Ovary (tissue), 9 donors: ENCODE results near the gene TP53TG5. TPM values are rescaled to one million over a fixed set of nuclear protein-coding genes. Genes with fewer than 3 reads are reported as not detected.

Experiments used
- DNase-seq, 5 donors: peaks; one replicate each; pipeline ENCODE4 v3.0.0-alpha.2; 2019 to 2020
- H3K27ac ChIP-seq, 2 donors: fragments of 200-600 bp; one replicate each; pipeline versions ENCODE4 v1.5.1 to v1.8.0; 2019 to 2022
- H3K27me3 ChIP-seq: fragments of 200-600 bp; one replicate; pipeline ENCODE4 v1.8.0; 2022
- H3K36me3 ChIP-seq: fragments of 200-600 bp; sonication (generic); one replicate; pipeline ENCODE4 v1.5.1; 2019
- H3K4me1 ChIP-seq: one replicate; pipeline ENCODE4 v1.8.1; 2013; ENCODE audit warnings: mild to moderate bottlenecking, moderate library complexity; ENCODE audit not compliant: insufficient read depth
- H3K4me3 ChIP-seq: fragments of 200-600 bp; sonication (generic); one replicate; pipeline ENCODE4 v1.5.1; 2017
- H3K9me3 ChIP-seq, 2 donors: fragments of 200-600 bp in 1 of 2; sonication (generic) in 1 of 2; one replicate each; pipeline versions ENCODE4 v1.5.1 to v1.8.1; 2013 to 2019; ENCODE audit warnings: mild to moderate bottlenecking in 1 of 2, moderate library complexity in 1 of 2
- EP300 ChIP-seq: sonication (generic); formaldehyde crosslinking; IDR thresholded peaks from one replicate; pipeline ENCODE4 v1.6.1; 2017; ENCODE audit warnings: antibody characterized with exemption
- POLR2A ChIP-seq: fragments of 450-650 bp; IDR thresholded peaks from one replicate; pipeline ENCODE4 v1.6.1; 2017; ENCODE audit warnings: antibody characterized with exemption, mild to moderate bottlenecking, moderate library complexity
- WGBS, 3 donors: extraction: QIAGEN DNeasy Blood & Tissue Kit in 1 of 3; methylation state at CpG; one replicate each; pipeline versions ENCODE4 v1.1.5 to v1.1.7; 2013 to 2017; 5-methylcytosine and 5-hydroxymethylcytosine counted together
- intact Hi-C, 4 donors: fragments of 100-400 bp; cut with DNase I; formaldehyde crosslinking; loops; one replicate each; pipeline versions ENCODE4 v1.11.0 to v1.15.1; 2022 to 2023
- polyA plus RNA-seq, 2 donors: library from polyadenylated mRNA; stranded (reverse); fragments of 200-250 nt in 1 of 2; fragments of 350-450 nt in 1 of 2; fragmentation: Illumina TruSeq in 1 of 2; extraction: RNeasy Lipid Tissue Mini Kit (QIAGEN cat#74804) in 1 of 2; gene quantifications; one replicate each; pipeline ENCODE4 v1.2.3, GENCODE V29; 2013 to 2014
- total RNA-seq, 7 donors: library from RNA; depleted of rRNA in 2 of 7; stranded (reverse); fragments of >200 nt in 2 of 7; fragmentation: NEBNext Ultra II Directional in 3 of 7; extraction: Animal tissue kit (Norgen Biotek cat#: 25700) in 3 of 7; gene quantifications; one replicate each; pipeline versions ENCODE4 v1.1.0 to v1.2.4, GENCODE V29; 2016 to 2023
- TF ChIP-seq, protein P1 (sequence below), 3 donors: fragments of 450-650 bp in 2 of 3; fragments of 200-600 bp in 1 of 3; IDR thresholded peaks; one replicate each; pipeline versions ENCODE4 v1.5.1 to v1.8.0; 2016 to 2022; ENCODE audit warnings: antibody characterized with exemption in 3 of 3, mild to moderate bottlenecking in 1 of 3
- donor health status: DM: no; HTN: no; CAD: no; lungs with moderate emphysema.
- donor health status: DM: no; HTN: no; CAD: no.
- donor health status: Bipolar disorder and iron deficiency.
- donor health status: DM: yes; HTN: yes; CAD: no.
- donor health status: DM: no; HTN: no; CAD: no.
- donor health status: DM: yes; HTN: yes; CAD: no.

Gene TP53TG5
- total and polyA plus RNA-seq, 9 donors = 0.02 to 0.89 (median 0.42) TPM; not detected in 6

DNA sequence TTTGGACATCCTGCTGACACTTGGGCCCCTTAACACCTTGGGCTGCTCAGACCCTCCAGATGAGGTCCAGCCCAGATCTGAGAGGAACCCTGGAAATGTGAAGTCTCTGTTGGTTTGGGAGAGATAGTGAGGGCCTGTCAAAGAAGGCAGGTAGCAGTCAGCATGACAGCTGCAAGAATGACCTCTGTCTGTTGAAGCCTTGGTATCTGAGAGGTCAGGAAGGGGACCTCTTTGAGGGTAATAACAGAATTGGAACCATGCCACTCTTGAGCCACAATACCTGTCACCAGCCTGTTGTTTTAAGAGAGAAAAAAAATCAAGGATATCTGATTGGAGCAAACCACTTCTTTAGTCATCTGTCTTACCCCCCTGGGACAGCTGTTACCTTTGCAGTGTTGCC lies 11.0 kb downstream of the TP53TG5 start:
- TF ChIP-seq EP300 = no peak
- no peak for TF ChIP-seq POLR2A
- TF ChIP-seq, protein P1, sequence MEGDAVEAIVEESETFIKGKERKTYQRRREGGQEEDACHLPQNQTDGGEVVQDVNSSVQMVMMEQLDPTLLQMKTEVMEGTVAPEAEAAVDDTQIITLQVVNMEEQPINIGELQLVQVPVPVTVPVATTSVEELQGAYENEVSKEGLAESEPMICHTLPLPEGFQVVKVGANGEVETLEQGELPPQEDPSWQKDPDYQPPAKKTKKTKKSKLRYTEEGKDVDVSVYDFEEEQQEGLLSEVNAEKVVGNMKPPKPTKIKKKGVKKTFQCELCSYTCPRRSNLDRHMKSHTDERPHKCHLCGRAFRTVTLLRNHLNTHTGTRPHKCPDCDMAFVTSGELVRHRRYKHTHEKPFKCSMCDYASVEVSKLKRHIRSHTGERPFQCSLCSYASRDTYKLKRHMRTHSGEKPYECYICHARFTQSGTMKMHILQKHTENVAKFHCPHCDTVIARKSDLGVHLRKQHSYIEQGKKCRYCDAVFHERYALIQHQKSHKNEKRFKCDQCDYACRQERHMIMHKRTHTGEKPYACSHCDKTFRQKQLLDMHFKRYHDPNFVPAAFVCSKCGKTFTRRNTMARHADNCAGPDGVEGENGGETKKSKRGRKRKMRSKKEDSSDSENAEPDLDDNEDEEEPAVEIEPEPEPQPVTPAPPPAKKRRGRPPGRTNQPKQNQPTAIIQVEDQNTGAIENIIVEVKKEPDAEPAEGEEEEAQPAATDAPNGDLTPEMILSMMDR (IDR thresholded peaks at IDR 0.05) = no peak
- no peak overlapping the region for H3K4me3 ChIP-seq
- H3K27me3 ChIP-seq = no peaks in the 10 kb centered on the region
- no peak for DNase-seq
- H3K4me1 ChIP-seq = peaks cover 3% of the 10 kb centered on the region
- intact Hi-C loops = no loop called here
- H3K27ac ChIP-seq = no peak overlapping the region
- no peaks in the 10 kb centered on the region for H3K9me3 ChIP-seq
- H3K36me3 ChIP-seq = no peaks in the 10 kb centered on the region

- H3K36me3 ChIP-seq = no peaks in the 10 kb centered on the region
- TF ChIP-seq EP300 = no peak
- TF ChIP-seq, protein P1 (IDR thresholded peaks at IDR 0.05) = no peak
- no peak for TF ChIP-seq POLR2A
- intact Hi-C loops = no loop called here
- no peak for DNase-seq
- no peak overlapping the region for H3K4me3 ChIP-seq
- H3K27me3 ChIP-seq = no peaks in the 10 kb centered on the region
- peaks cover 3% of the 10 kb centered on the region for H3K4me1 ChIP-seq
- H3K27ac ChIP-seq = no peak overlapping the region
- WGBS, 3 donors = 88 to 92% (median 92%) methylated on average over 11 of the region's 11 CpGs
- no peaks in the 10 kb centered on the region for H3K9me3 ChIP-seq
Observed at GRCh38 chr20:45366631-45367030, 11.5 kb downstream of the TP53TG5 start.

DNA sequence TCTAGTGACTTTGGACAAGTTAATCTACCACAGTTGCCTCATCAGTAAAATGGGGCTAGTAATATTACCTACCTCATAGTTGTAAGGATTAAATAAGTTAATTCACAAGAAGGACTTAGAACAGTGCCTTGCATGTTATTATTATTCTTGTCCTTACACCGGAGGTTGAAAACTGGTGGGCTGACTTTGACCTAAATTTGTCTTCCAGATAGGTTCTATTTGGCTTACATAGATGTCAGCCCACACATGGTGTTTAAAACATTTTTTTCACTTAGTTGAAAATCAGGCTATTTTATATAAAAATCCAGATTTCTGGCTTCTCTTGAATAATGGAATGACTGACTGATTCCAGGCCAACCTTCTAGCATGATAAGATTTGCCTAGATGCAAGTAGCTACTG lies 11.9 kb downstream of the TP53TG5 start:
- no peak for DNase-seq
- H3K4me1 ChIP-seq = peaks cover 3% of the 10 kb centered on the region
- H3K4me3 ChIP-seq = no peak overlapping the region
- intact Hi-C loops = no loop called here
- H3K27ac ChIP-seq = no peak overlapping the region
- H3K9me3 ChIP-seq = no peaks in the 10 kb centered on the region
- TF ChIP-seq POLR2A (no peak), EP300 (no peak)
- TF ChIP-seq, protein P1 (IDR thresholded peaks at IDR 0.05) = no peak
- 31 to 44% (median 32%) methylated on average over 1 of the region's 1 CpG for WGBS, 3 donors
- H3K27me3 ChIP-seq = no peaks in the 10 kb centered on the region
- H3K36me3 ChIP-seq = no peaks in the 10 kb centered on the region

DNA sequence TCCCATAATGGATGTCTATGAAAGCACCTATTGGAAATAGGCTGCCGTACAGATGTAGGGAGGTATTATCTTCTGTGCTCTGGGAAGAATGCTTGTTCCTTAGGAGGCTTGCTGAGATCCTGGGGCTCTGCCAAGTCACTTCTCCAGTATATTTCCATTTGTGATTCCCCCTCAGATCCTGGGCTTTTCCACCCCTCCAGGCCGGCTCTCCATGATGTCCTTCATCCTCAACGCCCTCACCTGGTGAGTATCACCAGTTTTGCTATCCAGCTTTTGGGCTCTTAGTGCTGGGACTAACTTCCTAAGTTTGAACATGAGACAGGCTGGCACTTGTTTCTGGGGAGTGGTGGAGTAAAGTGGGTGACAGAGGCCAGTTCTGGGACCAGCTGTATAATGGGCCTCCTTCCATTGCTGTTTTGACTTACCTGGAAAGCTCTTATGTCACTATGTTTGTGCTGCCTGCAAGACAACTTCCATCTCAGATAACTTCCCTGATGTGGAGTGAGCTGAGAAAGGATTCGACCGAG lies 12.6 kb downstream of the TP53TG5 start:
- no peak for TF ChIP-seq POLR2A
- TF ChIP-seq, protein P1 (IDR thresholded peaks at IDR 0.05) = no peak
- no peak for TF ChIP-seq EP300
- no peaks in the 10 kb centered on the region for H3K36me3 ChIP-seq
- no peak overlapping the region for H3K4me3 ChIP-seq
- H3K27me3 ChIP-seq = no peaks in the 10 kb centered on the region
- DNase-seq = no peak
- 81 to 87% (median 84%) methylated on average over 5 of the region's 5 CpGs for WGBS, 3 donors
- no peaks in the 10 kb centered on the region for H3K9me3 ChIP-seq
- H3K4me1 ChIP-seq = peaks cover 3% of the 10 kb centered on the region
- H3K27ac ChIP-seq = no peak overlapping the region
- intact Hi-C loops = no loop called here
